Ecto neural progenitor cell (in vitro differentiated cells): ENCODE measurements around the gene PLCB1.
A peak's percentile ranks its signal among the peaks of the same experiment; 100 is the strongest.

Experiments used
- DNase-seq: peaks from one replicate; pipeline ENCODE4 v3.0.0-alpha.2; 2018; ENCODE audit warnings: low spot score

Gene PLCB1

GRCh38 chr20:8212286-8212685, 80.2 kb downstream of the PLCB1 start:
- no peak for DNase-seq

- DNase-seq, result no peak
These were observed 81.2 kb downstream of the PLCB1 start for GRCh38 chr20:8213270-8213669.

GRCh38 chr20:8213831-8214587, 81.9 kb downstream of the PLCB1 start:
- no peak for DNase-seq

- peak; percentile 50 for DNase-seq
These were observed 83.3 kb downstream of the PLCB1 start for GRCh38 chr20:8215361-8215781.

- DNase-seq, result no peak
These were observed 84.5 kb downstream of the PLCB1 start for GRCh38 chr20:8216375-8217200.

GRCh38 chr20:8218861-8219260, 86.8 kb downstream of the PLCB1 start:
- no peak for DNase-seq

GRCh38 chr20:8219403-8219802, 87.3 kb downstream of the PLCB1 start:
- no peak for DNase-seq

- no peak for DNase-seq
These were observed 88.7 kb downstream of the PLCB1 start for GRCh38 chr20:8220716-8221115.

- no peak for DNase-seq
These were observed 89.9 kb downstream of the PLCB1 start for GRCh38 chr20:8221887-8222419.

GRCh38 chr20:8223091-8223870, 91.2 kb downstream of the PLCB1 start:
- no peak for DNase-seq

GRCh38 chr20:8225658-8226057, 93.6 kb downstream of the PLCB1 start:
- no peak for DNase-seq

- DNase-seq, result no peak
These were observed 94.0 kb downstream of the PLCB1 start for GRCh38 chr20:8226106-8226505.

- no peak for DNase-seq
These were observed 95.2 kb downstream of the PLCB1 start for GRCh38 chr20:8227293-8227692.

GRCh38 chr20:8228315-8228714, 96.2 kb downstream of the PLCB1 start:
- no peak for DNase-seq

- DNase-seq, result no peak
These were observed 97.0 kb downstream of the PLCB1 start for GRCh38 chr20:8229090-8229489.

GRCh38 chr20:8231038-8231437, 99.0 kb downstream of the PLCB1 start:
- DNase-seq, result no peak

GRCh38 chr20:8232332-8232731, 100.3 kb downstream of the PLCB1 start:
- DNase-seq, result no peak

GRCh38 chr20:8234580-8234979, 102.5 kb downstream of the PLCB1 start:
- DNase-seq, result no peak

- DNase-seq, result no peak
These were observed 110.0 kb downstream of the PLCB1 start for GRCh38 chr20:8242066-8242465.

- DNase-seq, result no peak
These were observed 111.0 kb downstream of the PLCB1 start for GRCh38 chr20:8242827-8243724.

GRCh38 chr20:8244637-8245036, 112.6 kb downstream of the PLCB1 start:
- no peak for DNase-seq
